ENCODE measurements around the gene EFNA5. TPM values are rescaled to one million over a fixed set of nuclear protein-coding genes. Genes with fewer than 3 reads are reported as not detected.
"Not testable (repeated sequence)": the region's sequence is repeated elsewhere in the genome, so short reads cannot be mapped to it uniquely, and the experiment has no call there.

The EFNA5 gene
- total RNA-seq, 2 donors from 2014 or later = not detected

DNA sequence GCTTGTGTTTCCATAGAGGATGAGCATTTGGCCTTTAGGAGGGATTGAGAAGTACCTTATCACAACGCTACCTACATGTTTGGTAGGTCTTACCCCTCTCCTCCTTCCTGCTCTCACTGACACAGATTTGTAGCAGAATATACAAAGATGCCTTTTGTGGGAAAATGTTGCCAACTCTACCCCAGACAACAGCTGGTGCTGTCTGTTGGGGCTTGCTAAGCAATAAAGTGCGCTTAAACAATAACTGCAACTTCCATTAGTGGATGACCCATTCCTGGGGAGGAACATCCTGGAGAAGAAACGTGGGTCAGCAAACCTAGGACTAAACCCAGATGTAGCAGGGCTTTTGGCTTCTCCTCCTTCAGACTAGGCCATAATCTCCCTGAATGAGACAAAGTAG, 174.3 kb downstream of the EFNA5 start:
- Mint-ChIP-seq H3K9me3 (no peaks in the 10 kb centered on the region), H3K4me1 (no peaks in the 10 kb centered on the region), H3K27ac (no peak overlapping the region), H3K27me3 (no peaks in the 10 kb centered on the region), H3K4me3 (no peak overlapping the region), H3K36me3 (ENCODE audit: low read depth) (no peaks in the 10 kb centered on the region)
- no peak for ATAC-seq (replicated peaks)

GRCh38 chr5:107494129-107494528, 176.6 kb downstream of the EFNA5 start:
- not testable (repeated sequence) for H3K36me3 Mint-ChIP-seq (ENCODE audit: low read depth); H3K4me1 Mint-ChIP-seq; ATAC-seq (replicated peaks); H3K4me3 Mint-ChIP-seq; H3K9me3 Mint-ChIP-seq; H3K27me3 Mint-ChIP-seq; H3K27ac Mint-ChIP-seq

DNA sequence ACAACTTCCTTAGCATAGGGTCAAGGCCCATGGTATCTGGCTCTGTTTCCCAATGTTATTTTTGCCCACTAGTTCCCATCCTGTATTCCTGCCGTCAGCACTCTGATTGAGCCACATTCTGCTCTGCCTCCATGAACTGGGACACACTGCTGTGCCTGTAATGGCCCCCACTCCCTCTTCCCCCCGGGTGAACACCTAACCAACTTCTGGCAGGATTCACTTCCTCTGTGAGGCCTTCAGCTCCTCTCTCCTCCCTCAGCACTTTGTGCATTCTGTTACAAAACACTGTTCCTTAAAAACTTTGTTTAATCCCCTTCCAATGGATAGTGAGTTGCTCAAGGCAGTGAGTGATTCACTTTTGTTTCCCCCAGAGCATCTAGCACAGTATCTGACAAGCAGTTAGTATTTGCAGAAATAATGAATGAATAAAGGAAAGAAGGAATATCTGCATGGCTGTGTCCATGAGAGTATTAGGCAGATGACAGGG, 183.6 kb downstream of the EFNA5 start:
- Mint-ChIP-seq H3K4me3 (no peak overlapping the region), H3K4me1 (peaks cover 15% of the 10 kb centered on the region), H3K9me3 (peaks cover 5% of the 10 kb centered on the region), H3K27me3 (peaks cover 4% of the 10 kb centered on the region), H3K27ac (no peak overlapping the region), H3K36me3 (ENCODE audit: low read depth) (no peaks in the 10 kb centered on the region)
- no peak for ATAC-seq (replicated peaks)

DNA sequence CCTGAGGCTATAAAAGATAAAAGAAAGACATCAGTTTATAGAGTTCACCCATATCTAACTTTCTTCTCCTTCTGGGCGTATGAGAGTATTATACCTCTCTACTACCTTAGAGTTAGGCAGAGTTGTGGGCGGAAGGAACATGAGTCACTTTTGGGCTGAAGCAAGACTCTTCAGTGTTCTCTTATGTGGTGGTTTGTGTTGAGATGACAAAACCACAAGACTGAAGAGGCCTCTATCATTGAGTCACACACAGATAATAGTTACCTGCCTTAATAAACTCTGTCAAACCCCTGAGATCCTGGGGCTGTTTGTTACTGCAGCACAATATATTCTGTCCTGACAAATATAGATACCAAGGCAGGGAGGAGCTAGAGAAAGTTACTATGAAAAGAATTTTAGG, 184.2 kb downstream of the EFNA5 start:
- Mint-ChIP-seq H3K4me3 (no peak overlapping the region), H3K27me3 (peaks cover 4% of the 10 kb centered on the region), H3K36me3 (ENCODE audit: low read depth) (no peaks in the 10 kb centered on the region), H3K9me3 (peaks cover 5% of the 10 kb centered on the region), H3K27ac (no peak overlapping the region), H3K4me1 (peaks cover 15% of the 10 kb centered on the region)
- peak; percentile 99 for ATAC-seq (replicated peaks)

DNA sequence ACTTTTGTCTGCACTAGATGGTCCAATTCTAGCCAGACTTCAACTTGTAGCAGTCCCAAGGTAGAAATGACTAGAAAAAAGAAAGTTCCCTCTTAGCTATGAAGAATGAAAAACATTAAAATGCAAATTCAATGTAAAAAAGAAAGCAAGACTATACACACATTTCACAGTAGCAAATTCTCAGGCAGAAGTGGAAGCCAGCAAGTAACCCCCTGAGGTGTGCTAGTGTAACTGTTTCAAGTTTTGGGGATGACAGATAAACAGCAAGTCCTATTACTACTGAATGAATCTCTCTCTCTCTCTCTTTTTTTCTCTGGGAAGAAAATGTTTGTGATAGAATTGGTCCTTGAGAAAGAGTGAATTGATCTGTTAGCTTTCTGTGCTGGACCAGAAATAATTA, 185.6 kb downstream of the EFNA5 start:
- Mint-ChIP-seq H3K4me1 (peaks cover 15% of the 10 kb centered on the region), H3K36me3 (ENCODE audit: low read depth) (no peaks in the 10 kb centered on the region), H3K27ac (no peak overlapping the region), H3K4me3 (no peak overlapping the region), H3K9me3 (peaks cover 5% of the 10 kb centered on the region), H3K27me3 (peaks cover 6% of the 10 kb centered on the region)
- no peak for ATAC-seq (replicated peaks)

DNA sequence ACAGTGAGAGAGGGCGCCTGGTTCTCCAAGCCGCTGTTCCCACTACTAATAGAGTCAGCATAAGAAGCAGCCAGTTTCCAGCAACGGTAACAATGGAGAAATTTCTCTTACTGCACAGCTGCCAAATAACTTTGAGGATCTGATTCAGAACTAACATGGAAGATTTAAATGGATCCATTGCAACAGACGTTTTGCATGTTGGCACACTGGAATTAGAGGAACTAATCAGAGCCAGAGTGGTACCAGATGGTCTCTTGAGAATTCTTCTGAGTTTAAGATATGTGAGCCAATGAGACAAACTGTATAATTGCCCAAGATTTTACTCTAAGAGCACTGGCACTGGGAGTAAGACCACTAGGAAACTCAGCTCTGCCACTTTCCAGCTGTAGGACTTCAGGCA, 186.5 kb downstream of the EFNA5 start:
- H3K27me3 Mint-ChIP-seq = peaks cover 5% of the 10 kb centered on the region
- no peak overlapping the region for H3K4me3 Mint-ChIP-seq
- no peak overlapping the region for H3K27ac Mint-ChIP-seq
- H3K36me3 Mint-ChIP-seq (ENCODE audit: low read depth) = no peaks in the 10 kb centered on the region
- peaks cover 15% of the 10 kb centered on the region for H3K4me1 Mint-ChIP-seq
- peaks cover 5% of the 10 kb centered on the region for H3K9me3 Mint-ChIP-seq
- ATAC-seq (replicated peaks) = no peak

- peaks cover 8% of the 10 kb centered on the region for H3K27me3 Mint-ChIP-seq
- H3K27ac Mint-ChIP-seq = no peak overlapping the region
- H3K4me1 Mint-ChIP-seq = peaks cover 15% of the 10 kb centered on the region
- no peaks in the 10 kb centered on the region for H3K36me3 Mint-ChIP-seq (ENCODE audit: low read depth)
- H3K4me3 Mint-ChIP-seq = no peak overlapping the region
- peaks cover 5% of the 10 kb centered on the region for H3K9me3 Mint-ChIP-seq
- ATAC-seq (replicated peaks) = no peak
These were observed 187.3 kb downstream of the EFNA5 start for GRCh38 chr5:107483231-107484024.

- Mint-ChIP-seq H3K9me3 (no peaks in the 10 kb centered on the region), H3K36me3 (ENCODE audit: low read depth) (no peaks in the 10 kb centered on the region), H3K27me3 (peaks cover 11% of the 10 kb centered on the region), H3K27ac (no peak overlapping the region), H3K4me1 (no peaks in the 10 kb centered on the region), H3K4me3 (no peak overlapping the region)
- no peak for ATAC-seq (replicated peaks)
These were observed 192.6 kb downstream of the EFNA5 start for GRCh38 chr5:107478068-107478641.

- ATAC-seq (replicated peaks) = no peak
- H3K36me3 Mint-ChIP-seq (ENCODE audit: low read depth) = no peaks in the 10 kb centered on the region
- H3K27me3 Mint-ChIP-seq = peaks cover 11% of the 10 kb centered on the region
- H3K9me3 Mint-ChIP-seq = no peaks in the 10 kb centered on the region
- H3K4me1 Mint-ChIP-seq = no peaks in the 10 kb centered on the region
- H3K4me3 Mint-ChIP-seq = no peak overlapping the region
- no peak overlapping the region for H3K27ac Mint-ChIP-seq
These were observed 193.2 kb downstream of the EFNA5 start for GRCh38 chr5:107477492-107477891.

GRCh38 chr5:107476783-107477182, 194.0 kb downstream of the EFNA5 start:
- H3K27ac Mint-ChIP-seq = peak overlapping the region; percentile 69
- peak; percentile 89 for ATAC-seq (replicated peaks)
- H3K9me3 Mint-ChIP-seq = no peaks in the 10 kb centered on the region
- no peaks in the 10 kb centered on the region for H3K36me3 Mint-ChIP-seq (ENCODE audit: low read depth)
- H3K27me3 Mint-ChIP-seq = peaks cover 11% of the 10 kb centered on the region
- H3K4me1 Mint-ChIP-seq = no peaks in the 10 kb centered on the region
- H3K4me3 Mint-ChIP-seq = no peak overlapping the region

GRCh38 chr5:107474716-107475489, 195.8 kb downstream of the EFNA5 start:
- Mint-ChIP-seq H3K4me1 (no peaks in the 10 kb centered on the region), H3K27me3 (peaks cover 6% of the 10 kb centered on the region), H3K4me3 (no peak overlapping the region), H3K9me3 (no peaks in the 10 kb centered on the region), H3K27ac (no peak overlapping the region), H3K36me3 (ENCODE audit: low read depth) (no peaks in the 10 kb centered on the region)
- peak; percentile 7 for ATAC-seq (replicated peaks)

- Mint-ChIP-seq H3K9me3 (no peaks in the 10 kb centered on the region), H3K27me3 (peaks cover 6% of the 10 kb centered on the region), H3K27ac (no peak overlapping the region), H3K4me3 (no peak overlapping the region), H3K36me3 (ENCODE audit: low read depth) (no peaks in the 10 kb centered on the region), H3K4me1 (no peaks in the 10 kb centered on the region)
- no peak for ATAC-seq (replicated peaks)
These were observed 196.4 kb downstream of the EFNA5 start for GRCh38 chr5:107474361-107474715.

- Mint-ChIP-seq H3K4me3 (no peak overlapping the region), H3K36me3 (ENCODE audit: low read depth) (no peaks in the 10 kb centered on the region), H3K4me1 (no peaks in the 10 kb centered on the region), H3K27me3 (no peaks in the 10 kb centered on the region), H3K27ac (no peak overlapping the region), H3K9me3 (no peaks in the 10 kb centered on the region)
- ATAC-seq (replicated peaks) = no peak
These were observed 198.1 kb downstream of the EFNA5 start for GRCh38 chr5:107472620-107473064.

DNA sequence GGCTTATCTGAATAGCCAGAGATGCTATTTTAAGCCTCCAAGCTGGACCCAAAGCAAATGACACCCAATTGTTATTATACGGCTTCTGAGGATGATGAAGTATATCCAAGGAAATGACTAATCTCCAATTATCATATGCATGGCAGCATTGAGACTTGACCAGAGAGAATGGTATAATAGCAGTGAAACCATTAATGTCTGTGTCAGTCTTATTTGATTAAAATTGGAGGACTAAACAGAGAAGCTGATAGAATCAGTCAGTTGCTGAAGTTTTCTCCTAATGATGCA, 200.5 kb downstream of the EFNA5 start:
- ATAC-seq (replicated peaks) = no peak
- no peaks in the 10 kb centered on the region for H3K27me3 Mint-ChIP-seq
- H3K9me3 Mint-ChIP-seq = no peaks in the 10 kb centered on the region
- no peak overlapping the region for H3K27ac Mint-ChIP-seq
- no peak overlapping the region for H3K4me3 Mint-ChIP-seq
- no peaks in the 10 kb centered on the region for H3K36me3 Mint-ChIP-seq (ENCODE audit: low read depth)
- no peaks in the 10 kb centered on the region for H3K4me1 Mint-ChIP-seq
